GM19328 (cell line): ENCODE measurements around the gene C11orf97.
"Not testable (repeated sequence)": the region's sequence is repeated elsewhere in the genome, so short reads cannot be mapped to it uniquely, and the experiment has no call there.

Experiments used
- ATAC-seq: cut with Tn5 transposase; IDR thresholded peaks from one replicate; pipeline ENCODE4 v1.9.1; 2021; ENCODE audit warnings: mild to moderate bottlenecking, moderate library complexity; ENCODE audit not compliant: unreplicated experiment

Gene C11orf97

GRCh38 chr11:94511932-94512781 is at the start of gene C11orf97:
C11orf97 (plus strand) TSS chr11:94512461; CDS start chr11:94512529, 68 bp downstream.
- peak; percentile 85 for ATAC-seq

- ATAC-seq, result peak; percentile 61
These were observed 42.8 kb upstream of the C11orf97 start for GRCh38 chr11:94469416-94469815.

GRCh38 chr11:94472916-94473799 is 39.1 kb upstream of the C11orf97 start:
- peak; percentile 87 for ATAC-seq

- no peak for ATAC-seq
These were observed 34.6 kb upstream of the C11orf97 start for GRCh38 chr11:94477624-94478023.

GRCh38 chr11:94481342-94481741 is 30.9 kb upstream of the C11orf97 start:
- ATAC-seq, result no peak

DNA sequence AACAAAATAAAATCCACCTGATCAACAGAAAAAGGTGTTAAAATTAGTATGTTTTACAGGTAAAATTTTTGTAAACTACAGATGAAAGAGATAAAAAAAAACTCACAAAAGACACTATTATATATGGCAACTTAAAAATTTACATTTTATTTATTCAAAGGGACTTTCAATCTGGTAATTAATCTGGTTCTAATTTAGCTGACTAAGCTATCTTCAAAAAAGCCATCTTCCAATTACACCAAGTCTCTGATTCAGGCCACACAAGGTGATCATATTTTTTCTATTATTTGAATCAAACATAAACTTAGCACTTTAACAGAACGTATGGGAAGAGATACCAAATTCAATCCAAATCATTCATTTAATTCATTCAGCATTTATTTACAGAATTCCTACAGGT is 26.2 kb upstream of the C11orf97 start:
- ATAC-seq, result no peak

DNA sequence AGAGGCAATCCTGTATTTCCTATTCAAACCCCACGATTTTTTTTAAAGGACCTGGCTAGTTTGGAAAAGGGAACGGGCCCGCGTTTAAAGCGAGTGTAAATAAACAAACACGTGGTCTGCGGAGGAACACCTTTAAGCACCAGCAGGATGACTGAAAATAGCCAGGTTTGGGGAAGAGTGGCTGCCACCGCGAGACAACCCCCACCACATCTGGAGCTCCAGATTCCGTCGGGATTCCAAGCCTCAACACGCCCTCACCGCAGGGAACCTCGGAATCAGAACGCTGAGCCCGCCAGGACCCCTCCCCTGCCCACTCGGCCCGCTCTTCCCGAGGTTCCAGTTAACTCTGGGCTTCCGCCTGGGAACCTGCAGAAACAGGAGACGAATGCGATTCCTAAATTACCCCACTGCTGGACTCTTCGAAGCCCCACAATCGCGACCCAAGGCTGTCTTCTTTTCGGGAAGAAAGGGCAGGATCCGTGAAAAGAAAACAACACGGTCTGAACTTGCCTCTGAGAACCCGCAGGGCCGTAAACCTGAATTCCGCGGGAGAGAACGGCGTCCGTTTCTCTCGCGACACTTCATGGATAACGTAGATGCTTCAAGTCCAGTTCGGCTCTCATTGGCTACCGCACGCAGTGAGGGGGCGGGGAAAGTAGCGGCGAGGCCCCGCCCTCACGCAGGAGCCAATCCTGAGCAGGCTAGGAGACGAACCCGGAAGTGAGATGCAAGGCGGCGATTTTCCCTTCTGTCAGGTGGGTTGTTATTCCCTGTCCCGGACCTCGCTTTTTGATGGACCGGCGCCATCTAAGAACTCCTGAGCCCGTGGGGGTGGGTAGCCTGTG is 18.8 kb upstream of the C11orf97 start, which contains the start of the genes ANKRD49 and MRE11:
TSS of gene ANKRD49 (plus strand) at position 704 of the 845 bp plus-strand sequence. CDS start 2,710 bp downstream, outside the sequence.
TSS of gene MRE11 (minus strand) at position 564 of the 845 bp plus-strand sequence. CDS start 1,043 bp downstream, outside the sequence.
- ATAC-seq, result peak; percentile 100

GRCh38 chr11:94494126-94494680 is 18.1 kb upstream of the C11orf97 start:
- ATAC-seq, result peak; percentile 54

DNA sequence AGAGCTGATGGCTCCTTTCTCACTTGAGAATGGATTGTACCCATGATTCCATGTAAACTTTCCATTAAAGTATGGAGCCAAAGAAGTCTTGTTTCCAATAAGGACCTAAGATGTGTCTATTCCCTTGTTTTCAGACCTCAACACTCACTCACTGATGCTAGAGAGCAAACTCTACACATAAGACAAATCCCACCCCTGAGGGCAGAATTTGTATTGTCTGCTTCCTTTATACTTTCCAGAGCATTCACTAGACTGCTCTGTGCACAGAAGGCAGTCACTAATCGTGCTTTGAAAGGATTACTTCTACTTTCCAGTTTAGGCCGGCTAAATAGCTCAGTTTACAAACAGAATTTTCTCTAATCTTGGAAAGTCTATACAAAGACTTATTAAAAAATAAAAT is 12.1 kb upstream of the C11orf97 start:
- ATAC-seq, result no peak

DNA sequence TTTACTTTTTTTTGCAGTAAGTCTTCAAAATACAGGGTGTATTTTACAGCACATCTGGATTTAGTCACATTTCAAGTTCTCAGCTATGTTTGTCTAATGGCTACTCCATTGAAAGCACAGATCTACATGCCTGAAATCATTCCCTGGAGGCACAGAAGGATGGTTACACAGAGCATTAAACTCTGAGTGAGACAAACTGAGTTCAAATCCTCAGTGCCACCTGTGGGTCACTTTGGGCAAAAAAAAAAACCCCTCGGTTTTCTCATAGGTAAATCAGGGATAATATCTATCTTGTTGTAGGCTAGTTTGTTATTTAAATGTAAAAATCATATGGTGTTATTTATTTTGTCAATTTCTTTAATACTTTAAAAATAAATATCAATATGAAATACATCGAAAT is 10.7 kb upstream of the C11orf97 start:
- no peak for ATAC-seq

GRCh38 chr11:94504689-94505293 is 7.5 kb upstream of the C11orf97 start:
- no peak for ATAC-seq

DNA sequence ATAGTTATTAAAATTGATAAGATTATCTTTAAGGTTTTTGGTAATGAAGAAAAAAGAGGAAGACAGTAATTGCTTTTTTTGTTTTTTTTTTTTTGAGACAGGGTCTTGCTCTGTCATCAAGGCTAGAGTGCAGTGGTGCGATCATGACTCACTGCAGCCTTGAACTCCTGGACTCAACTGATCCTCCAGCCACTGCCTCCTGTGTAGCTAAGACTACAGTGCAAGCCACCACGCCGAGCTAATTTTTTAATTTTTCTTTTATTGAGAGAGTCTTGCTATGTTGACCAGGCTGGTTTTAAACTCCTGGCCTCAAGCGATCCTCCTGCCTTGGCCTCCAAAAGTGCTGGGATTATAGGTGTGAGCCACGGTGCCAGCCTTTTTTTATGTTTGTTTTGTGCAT is 5.7 kb upstream of the C11orf97 start:
- ATAC-seq, result not testable (repeated sequence)

GRCh38 chr11:94507485-94507884 is 4.8 kb upstream of the C11orf97 start:
- no peak for ATAC-seq

- ATAC-seq, result no peak
These were observed 830 bp downstream of the C11orf97 start for GRCh38 chr11:94513091-94513490.

GRCh38 chr11:94515398-94515797 is 3.1 kb downstream of the C11orf97 start:
- no peak for ATAC-seq

DNA sequence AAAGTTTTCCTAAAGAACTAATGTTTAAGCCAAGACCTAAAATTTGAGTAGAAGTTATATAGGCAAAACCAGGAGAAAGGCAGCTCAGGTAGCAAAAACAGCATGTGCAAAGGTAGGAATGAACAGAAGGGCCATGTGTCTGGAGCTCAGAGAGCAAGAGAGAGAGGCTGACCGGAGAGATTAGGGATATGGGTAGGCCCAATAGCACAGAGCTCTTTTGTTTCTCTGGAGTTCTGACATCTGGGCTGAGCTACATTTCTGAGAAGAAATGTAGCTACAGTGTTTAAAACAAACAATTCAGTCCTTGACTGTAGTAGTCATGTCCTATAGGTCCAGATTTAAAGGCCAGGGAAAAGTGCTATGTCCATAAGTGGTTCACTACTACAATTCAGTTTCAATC is 4.5 kb downstream of the C11orf97 start:
- no peak for ATAC-seq

DNA sequence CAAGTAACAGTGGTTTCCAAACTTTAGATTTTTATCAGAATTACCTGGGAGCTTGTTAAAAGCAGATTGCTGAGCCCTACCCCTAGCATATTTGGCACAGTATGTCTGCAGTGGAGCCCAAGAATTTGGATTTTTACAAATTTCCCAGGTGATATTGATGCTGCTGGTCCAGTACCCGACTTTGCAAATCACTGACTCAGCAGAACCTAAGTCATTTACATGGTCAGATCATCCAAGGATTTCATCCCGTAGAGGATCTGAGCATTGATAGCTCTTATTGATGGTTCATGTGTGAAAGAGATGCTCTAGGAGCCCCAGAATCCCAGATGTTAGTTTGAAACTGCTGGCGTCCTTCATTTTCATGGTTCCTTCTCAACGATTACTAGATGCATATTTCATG is 6.0 kb downstream of the C11orf97 start:
- ATAC-seq, result no peak

GRCh38 chr11:94519478-94520084 is 7.3 kb downstream of the C11orf97 start:
- ATAC-seq, result no peak

DNA sequence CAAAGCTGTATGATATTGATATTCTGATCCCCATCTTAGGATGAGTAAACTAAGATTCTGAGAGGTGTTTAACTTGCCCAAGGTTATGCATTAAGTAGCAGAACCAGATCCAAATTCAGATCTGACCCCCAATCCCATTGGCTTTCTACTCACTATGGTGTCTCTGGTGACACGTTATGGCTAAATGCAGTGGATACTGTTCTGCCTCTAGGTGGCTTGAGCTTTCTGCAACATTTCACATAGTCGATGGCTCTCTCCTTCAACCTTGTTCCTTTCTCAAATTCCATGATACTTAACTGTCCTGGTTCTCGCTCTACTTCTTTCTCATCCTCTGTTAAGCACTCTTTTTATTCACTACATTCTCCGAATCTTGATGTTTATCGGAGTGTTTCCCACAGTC is 9.4 kb downstream of the C11orf97 start:
- no peak for ATAC-seq
